HG03139 (cell line): ENCODE measurements around the gene ZG16.

Source experiments
- ATAC-seq: cut with Tn5 transposase; IDR thresholded peaks from one replicate; pipeline ENCODE4 v1.9.1; 2021; ENCODE audit not compliant: unreplicated experiment

ZG16 gene

GRCh38 chr16:29807426-29808218, 29.6 kb downstream of the ZG16 start:
- no peak for ATAC-seq

- ATAC-seq, result no peak
These were observed 30.3 kb downstream of the ZG16 start for GRCh38 chr16:29808219-29808900.

GRCh38 chr16:29809031-29809747, 31.1 kb downstream of the ZG16 start:
- no peak for ATAC-seq

- no peak for ATAC-seq
These were observed 32.0 kb downstream of the ZG16 start for GRCh38 chr16:29809850-29810698.

- no peak for ATAC-seq
These were observed 32.7 kb downstream of the ZG16 start for GRCh38 chr16:29810699-29811169.

- no peak for ATAC-seq
These were observed 33.3 kb downstream of the ZG16 start for GRCh38 chr16:29811170-29811895.

GRCh38 chr16:29811896-29812665, 34.0 kb downstream of the ZG16 start, which contains the start of gene PRRT2:
Gene PRRT2 (plus strand): TSS chr16:29812193. CDS start chr16:29813055, 862 bp downstream.
- ATAC-seq, result no peak

- ATAC-seq, result no peak
These were observed 34.9 kb downstream of the ZG16 start for GRCh38 chr16:29812754-29813643.

GRCh38 chr16:29813644-29814562, 35.8 kb downstream of the ZG16 start:
- no peak for ATAC-seq

GRCh38 chr16:29814592-29814991, 36.5 kb downstream of the ZG16 start:
- no peak for ATAC-seq

- no peak for ATAC-seq
These were observed 37.1 kb downstream of the ZG16 start for GRCh38 chr16:29815032-29815721.

GRCh38 chr16:29815793-29816693, 38.0 kb downstream of the ZG16 start, which contains the start of gene PAGR1:
Gene PAGR1 (plus strand): TSS chr16:29816152. CDS start chr16:29816526, 374 bp downstream.
- ATAC-seq, result peak; percentile 50

- ATAC-seq, result peak; percentile 8
These were observed 38.8 kb downstream of the ZG16 start for GRCh38 chr16:29816694-29817441.

- no peak for ATAC-seq
These were observed 40.0 kb downstream of the ZG16 start for GRCh38 chr16:29818082-29818481.

- ATAC-seq, result no peak
These were observed 41.5 kb downstream of the ZG16 start for GRCh38 chr16:29819506-29819905.
